HG02981 (cell line): ENCODE results near the gene RP2.
A peak's percentile ranks its signal among the peaks of the same experiment; 100 is the strongest.

Experiments
- ATAC-seq: cut with Tn5 transposase; IDR thresholded peaks from one replicate; pipeline ENCODE4 v1.9.1; 2021; ENCODE audit warnings: mild to moderate bottlenecking, moderate library complexity; ENCODE audit not compliant: unreplicated experiment

The RP2 gene

DNA sequence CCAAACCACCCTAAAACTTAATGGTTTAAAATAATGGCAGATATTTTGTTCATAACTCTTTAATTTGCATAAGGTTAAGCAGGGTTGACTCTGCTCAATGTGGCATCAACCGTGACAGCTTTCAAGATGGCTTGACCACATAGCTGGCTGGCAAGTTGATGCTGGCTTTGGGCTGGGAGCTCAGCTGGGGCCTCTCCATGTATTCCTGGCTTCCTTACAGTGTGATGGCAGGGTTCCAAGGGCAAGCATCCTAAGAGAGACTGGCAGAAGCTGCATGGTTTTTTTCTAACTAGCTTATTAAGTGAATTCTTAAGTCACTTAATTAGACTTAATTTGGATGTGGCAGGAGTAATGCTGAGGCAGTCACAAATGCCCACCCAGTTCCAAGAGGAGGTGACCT, 4.5 kb downstream of the RP2 start:
- ATAC-seq: no peak

GRCh38 chrX:46844913-46845312, 8.1 kb downstream of the RP2 start:
- ATAC-seq: no peak

GRCh38 chrX:46849933-46850332, 13.1 kb downstream of the RP2 start:
- ATAC-seq: no peak

- ATAC-seq: no peak
These were observed 13.9 kb downstream of the RP2 start for GRCh38 chrX:46850771-46851170.

- no peak for ATAC-seq
These were observed 19.6 kb downstream of the RP2 start for GRCh38 chrX:46856483-46856882.

DNA sequence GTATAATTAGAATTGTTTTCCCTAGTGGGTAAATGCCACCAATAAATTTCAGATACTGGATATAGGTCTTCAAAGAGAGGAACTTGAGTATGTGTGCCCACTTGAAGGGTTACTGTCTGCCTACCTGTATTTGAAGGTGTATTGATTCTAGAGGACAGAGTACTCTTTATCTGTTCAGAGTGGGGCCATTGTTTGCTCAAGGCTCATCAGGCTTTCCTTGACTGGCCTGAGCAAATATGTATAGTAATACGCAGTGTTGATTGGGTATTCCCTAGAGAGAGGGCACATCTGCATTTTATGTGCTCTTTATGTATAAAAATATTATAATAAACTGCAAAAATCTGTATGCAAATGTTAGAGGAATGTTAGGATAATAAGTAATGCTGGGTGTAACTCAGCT, 23.7 kb downstream of the RP2 start:
- no peak for ATAC-seq

- ATAC-seq: no peak
These were observed 26.2 kb downstream of the RP2 start for GRCh38 chrX:46863072-46863471.

GRCh38 chrX:46864606-46865005, 27.8 kb downstream of the RP2 start:
- no peak for ATAC-seq

DNA sequence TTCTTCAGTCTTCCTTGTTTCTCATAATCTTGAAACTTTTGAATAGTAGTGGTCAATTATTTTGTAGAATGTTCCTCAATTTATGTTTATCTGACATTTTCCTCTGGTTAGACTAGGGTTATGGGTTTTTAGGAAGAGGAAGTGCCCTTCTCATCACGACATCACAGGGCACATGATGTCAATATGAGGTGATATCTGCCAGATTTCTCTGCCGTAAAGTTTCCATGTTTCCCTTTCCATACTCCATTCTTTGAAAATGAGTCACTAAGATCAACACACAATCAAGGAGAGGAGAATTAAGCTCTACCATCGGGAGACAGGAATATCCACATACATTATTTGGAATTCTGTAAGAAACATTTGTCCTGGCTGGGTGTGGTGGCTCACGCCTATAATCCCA, 28.4 kb downstream of the RP2 start:
- no peak for ATAC-seq

DNA sequence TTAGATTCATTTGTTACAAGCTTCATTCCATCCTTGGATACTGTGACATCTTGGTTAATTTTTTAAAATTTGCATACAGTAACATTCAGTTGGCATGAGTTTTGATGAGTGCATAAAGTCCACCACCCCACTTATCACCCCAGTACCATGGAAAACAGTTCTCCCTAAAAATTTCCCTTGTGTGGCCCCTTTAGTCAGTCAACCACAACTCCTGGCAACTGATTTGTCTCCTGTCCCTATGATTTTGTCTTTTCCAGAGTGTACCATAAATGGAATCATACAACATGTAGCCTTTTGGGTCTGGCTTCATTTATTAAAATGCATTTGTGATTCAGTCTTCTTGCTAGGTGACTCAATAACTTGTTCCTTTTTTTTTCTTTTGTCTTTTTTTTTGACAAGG, 29.9 kb downstream of the RP2 start:
- ATAC-seq: no peak

GRCh38 chrX:46873746-46874145, 36.9 kb downstream of the RP2 start:
- no peak for ATAC-seq

DNA sequence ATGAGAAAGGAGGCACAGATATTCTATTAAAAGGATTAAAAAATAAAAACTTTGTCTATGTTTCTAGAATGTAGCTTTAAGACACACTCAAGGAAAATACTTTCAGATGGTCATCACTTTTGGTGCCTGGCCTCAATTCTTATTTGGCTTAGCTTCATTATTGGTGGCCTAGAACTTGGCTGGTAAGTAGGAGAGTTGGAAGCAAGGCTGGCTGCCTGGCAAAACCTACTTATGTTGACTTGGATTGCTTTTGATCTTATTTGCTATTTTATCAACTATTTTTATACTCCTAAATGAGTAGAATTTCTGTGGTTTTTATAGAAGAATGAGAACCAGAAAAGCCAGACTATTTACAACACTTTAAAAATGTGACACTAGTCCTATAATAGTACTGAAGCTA, 40.1 kb downstream of the RP2 start:
- no peak for ATAC-seq

DNA sequence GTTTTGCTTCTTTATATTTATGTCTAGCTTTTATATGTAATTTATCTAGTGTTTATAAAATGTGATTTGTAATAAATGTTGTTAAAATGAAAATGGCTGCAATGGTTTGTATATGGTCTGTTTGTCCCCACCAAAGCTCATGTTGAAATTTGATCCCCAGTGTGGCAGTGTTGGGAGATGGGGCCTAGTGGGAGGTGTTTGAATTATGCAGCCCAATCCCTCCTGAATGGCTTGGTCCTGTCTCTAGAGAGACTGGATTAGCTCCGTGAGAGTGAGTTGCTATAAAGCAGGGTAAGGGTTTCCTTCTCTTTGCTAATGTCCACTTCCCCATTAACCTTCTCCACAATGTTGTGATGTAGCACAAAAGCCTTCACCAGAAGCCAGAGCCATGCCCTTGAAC, 45.4 kb downstream of the RP2 start:
- ATAC-seq: no peak

GRCh38 chrX:46884799-46885198, 48.0 kb downstream of the RP2 start:
- no peak for ATAC-seq

DNA sequence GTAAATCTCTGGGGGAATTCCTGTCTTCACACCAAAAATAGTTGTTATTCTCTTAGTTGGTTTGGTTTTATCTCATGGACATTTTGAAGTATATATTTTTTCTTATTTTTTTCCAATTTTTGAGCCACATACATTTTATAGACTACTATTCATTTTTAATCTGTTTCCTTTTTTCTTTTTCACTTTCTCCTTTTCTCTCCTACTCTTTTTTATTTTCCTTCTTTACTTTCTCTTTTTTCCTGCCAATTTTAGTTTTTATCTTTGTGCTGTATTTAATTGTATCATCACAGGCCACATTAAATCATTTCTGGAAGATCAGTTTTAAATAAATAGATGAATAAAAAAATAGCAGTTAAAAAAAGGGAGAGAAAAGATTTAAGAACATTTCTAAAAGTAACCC, 61.4 kb downstream of the RP2 start:
- no peak for ATAC-seq

GRCh38 chrX:46903458-46904242, 66.8 kb downstream of the RP2 start:
- ATAC-seq: peak; percentile 85

DNA sequence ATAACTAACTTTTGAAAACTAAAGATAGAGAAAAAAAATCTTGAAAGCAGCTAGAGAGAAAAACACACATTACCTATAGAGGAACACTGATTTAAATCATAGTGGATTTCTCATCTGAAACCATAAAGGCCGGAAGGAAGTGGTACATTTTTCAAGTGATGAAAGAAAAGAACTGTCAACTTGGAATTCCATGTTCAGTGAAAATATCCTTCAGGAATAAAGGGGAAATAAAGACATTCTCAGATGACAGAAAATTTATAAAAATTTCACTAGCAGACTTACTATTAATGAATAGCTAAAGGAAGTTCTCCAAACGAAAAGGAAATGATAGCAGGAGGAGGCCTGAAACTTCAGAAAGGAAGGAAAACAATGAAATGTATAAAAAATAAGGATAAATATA, 67.8 kb downstream of the RP2 start:
- no peak for ATAC-seq

GRCh38 chrX:46910415-46910814, 73.6 kb downstream of the RP2 start:
- no peak for ATAC-seq

DNA sequence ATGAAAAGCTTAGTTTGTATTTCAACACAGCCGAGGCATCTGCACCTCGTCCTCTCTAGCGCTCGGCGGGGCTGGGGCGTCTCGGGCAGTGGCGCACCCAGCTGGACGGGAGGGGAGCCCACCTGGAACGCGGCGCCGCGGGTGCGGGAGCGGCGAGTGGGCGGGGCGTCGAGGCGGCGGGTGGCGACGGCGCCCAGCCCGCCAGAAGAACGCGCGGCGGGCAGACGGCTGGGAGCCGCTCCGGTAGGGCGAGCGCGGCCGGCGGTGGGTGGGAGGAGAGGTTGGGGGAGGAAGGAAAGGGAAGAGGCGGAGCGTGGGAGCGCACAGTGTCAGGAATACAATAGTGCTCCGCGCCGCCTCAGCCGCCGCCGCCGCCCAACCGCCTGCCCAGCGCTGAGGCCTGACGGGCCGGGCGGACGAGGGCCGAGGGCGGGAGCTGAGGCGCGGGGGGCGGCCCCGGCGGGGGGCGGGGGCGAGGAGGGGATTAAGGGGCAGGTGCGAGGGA, 75.3 kb downstream of the RP2 start, which contains the start of gene JADE3:
Gene JADE3 (plus strand): TSS at position 324 of the 505 bp plus-strand sequence. CDS start 72,474 bp downstream, outside the sequence.
- ATAC-seq: peak; percentile 42

DNA sequence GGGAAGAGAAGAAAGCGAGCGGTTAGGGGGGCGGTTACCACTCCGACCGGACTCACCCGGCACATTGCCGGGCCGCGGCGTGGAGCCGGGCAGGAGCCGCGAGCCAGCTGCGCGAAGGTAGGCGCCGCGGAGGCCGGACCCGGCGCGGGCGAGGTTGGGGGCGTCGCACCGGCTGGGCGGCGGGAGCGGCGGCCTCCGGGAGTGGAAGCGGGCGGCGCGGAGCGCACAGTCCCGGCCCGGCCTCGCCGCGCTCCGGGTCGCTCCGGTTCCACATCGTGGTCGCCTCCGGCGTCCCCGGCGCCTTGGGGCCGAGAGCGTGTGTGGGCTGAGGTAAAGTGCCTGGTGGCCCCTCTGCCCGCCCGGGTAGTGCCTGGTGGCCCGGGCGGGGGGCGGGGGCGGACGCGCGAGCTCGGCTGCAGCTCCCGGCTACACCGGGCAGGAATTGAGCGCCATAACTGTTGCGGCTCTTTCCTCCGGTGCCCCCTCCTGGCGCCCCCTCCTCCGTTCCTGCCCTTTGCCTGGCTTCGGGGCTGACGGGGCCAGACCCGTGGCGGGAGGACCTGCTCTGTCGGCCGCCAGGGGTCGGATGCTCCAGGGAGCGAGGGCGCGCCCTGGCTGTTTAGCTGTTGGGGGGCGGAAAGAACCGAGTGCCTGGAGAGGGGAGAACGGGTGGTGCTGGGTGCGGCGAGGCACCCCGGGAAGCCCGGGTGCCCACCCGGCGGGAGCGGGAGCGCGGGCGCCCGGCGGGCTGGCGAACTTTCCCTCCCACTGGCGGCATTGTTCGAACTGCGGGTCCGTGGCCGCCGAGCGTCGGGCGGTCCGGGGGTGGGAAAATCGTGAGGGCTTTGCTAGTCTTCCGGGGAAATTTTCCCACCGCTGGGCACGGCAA, 76.0 kb downstream of the RP2 start:
- peak; percentile 53 for ATAC-seq

GRCh38 chrX:46913667-46914066, 76.8 kb downstream of the RP2 start:
- no peak for ATAC-seq

GRCh38 chrX:46916273-46916672, 79.4 kb downstream of the RP2 start:
- no peak for ATAC-seq
